HL-60/S4 treated with retinoic acid at 250 ng/mL for 4 days and 3 days (cell line): ENCODE measurements around the gene MPHOSPH10.
"Not testable (repeated sequence)": the region's sequence is repeated elsewhere in the genome, so short reads cannot be mapped to it uniquely, and the experiment has no call there.

Experiments
- in situ Hi-C: fragments of 300-500 bp; cut with MboI; formaldehyde crosslinking; loops from 2 replicates; pipeline ENCODE4 v1.7.0; 2022; ENCODE audit warnings: low sequenced_read_pairs

MPHOSPH10 gene

DNA sequence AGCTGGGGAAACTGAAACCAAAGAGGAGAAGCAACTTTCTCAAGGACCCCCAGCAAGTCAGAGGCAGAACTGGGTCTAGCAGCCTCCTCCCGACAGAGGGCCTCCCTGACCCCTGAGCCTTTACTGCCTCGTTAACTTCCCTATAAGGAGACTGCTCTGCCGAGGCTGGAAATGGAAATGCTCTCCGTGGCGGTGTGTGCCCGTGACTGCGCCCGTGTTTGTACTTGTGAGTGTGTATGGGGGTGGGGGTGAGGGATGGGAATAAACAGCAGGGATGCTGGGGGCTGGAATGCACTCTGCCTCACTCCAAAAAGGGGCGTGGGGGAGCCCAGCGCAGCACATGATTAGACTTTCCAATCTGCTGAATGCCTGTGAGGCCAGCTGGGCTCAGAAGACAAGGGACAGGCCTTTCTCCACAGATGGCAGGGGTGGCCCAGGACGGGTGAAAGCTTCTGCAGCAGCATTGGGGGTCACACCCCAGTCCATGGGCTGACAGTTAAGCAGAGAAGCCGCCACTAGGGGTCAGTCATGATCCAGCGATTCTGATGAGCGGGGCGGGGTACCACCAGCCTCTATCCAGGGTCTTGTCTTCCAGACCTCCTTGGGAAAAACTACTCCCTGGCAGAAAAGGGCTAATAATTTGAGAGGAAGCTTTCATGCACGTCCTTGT lies 26.8 kb downstream of the MPHOSPH10 start:
- in situ Hi-C loops: loop anchor here (25.0 kb wide), 1 partner anchor 355 kb away; no protein-coding TSS in a partner anchor

DNA sequence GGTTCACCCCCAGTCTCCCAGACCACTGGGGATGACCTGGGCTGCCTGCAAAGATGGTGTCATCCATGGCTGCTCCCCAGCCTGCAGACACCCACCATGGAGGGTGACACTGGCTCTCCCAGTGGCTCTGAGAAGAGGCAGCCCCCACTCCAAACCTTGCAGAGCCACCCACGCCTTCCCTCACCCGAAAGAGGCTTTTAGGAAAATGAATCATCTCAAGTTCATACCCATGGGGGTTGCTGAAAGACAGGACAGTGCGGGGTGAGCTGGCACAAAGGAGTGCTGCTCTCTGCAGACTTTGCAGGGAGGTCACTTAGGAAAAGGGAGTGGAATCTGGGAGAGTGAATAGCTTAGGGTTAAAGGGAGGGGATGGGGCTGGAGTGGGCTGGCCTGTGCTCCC lies 36.4 kb downstream of the MPHOSPH10 start:
- in situ Hi-C loops: loop anchor here (25.0 kb wide), 1 partner anchor 345 kb away; no protein-coding TSS in a partner anchor

DNA sequence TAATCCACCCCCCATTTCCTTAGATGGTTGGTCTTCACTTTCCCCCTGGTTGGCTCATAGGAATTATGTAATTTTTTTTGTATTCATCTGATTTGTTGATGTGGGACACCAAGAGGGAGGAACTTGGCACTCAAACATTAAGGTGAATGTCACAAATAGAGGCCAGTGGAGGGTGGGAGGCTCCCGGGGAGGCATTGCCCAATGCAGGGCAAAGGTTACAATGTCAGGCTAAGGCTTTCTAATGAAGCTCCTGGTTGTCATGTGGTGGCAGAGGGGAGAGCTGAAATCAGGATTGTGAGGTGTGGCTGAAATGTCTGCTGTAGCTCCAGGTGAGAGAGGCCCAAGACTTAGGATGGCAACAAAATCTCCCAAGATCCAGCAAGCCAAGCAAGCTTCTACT lies 42.7 kb downstream of the MPHOSPH10 start:
- in situ Hi-C loops: loop anchor here (25.0 kb wide), 1 partner anchor 339 kb away; no protein-coding TSS in a partner anchor

- in situ Hi-C loops: loop anchor here (25.0 kb wide), 1 partner anchor 338 kb away; no protein-coding TSS in a partner anchor
Measured at GRCh38 chr2:71174207-71174606, 43.8 kb downstream of the MPHOSPH10 start.

DNA sequence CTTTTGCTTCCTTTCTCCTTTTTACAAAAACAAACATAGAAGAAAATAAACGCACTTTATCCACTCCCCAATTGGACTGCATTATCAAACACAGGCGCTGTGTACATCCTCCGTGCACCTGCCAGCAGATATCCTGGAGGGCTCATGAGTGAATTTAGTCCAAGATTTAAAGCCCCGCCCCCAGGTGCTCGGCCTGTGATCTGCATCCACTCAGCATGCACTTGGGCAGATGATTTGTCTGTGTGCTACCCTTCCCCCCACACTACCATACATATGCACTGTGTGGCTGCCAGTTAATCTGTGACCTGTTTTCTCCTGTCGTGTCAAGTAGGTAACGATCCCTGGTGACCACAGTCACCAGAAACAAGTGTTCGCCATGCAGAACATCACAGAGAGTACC lies 48.4 kb downstream of the MPHOSPH10 start:
- in situ Hi-C loops: not testable (repeated sequence)

- in situ Hi-C loops: no loop called here
Measured at GRCh38 chr2:71181316-71181715, 50.9 kb downstream of the MPHOSPH10 start.

GRCh38 chr2:71183306-71184115 lies 53.1 kb downstream of the MPHOSPH10 start:
- in situ Hi-C loops: not testable (repeated sequence)

DNA sequence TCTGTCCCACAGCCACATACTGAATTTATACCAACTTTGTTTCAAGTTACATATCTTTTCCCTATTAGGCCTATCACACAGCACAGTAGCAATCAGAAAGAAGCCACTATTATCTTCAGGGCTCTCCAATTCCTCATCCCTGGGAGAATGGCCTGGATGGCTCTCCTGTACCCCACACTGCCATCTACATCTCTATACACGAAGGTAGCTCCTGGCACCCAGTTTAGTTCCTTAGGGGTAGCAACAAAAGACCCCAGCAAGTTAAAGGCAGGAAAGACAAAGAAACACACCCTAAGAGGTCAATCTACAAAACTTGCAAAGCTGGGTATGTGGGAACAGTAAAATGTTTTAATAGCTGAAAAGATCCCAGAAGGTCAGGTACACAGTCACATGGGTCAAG lies 56.5 kb downstream of the MPHOSPH10 start:
- in situ Hi-C loops: no loop called here

GRCh38 chr2:71187589-71187988 lies 57.2 kb downstream of the MPHOSPH10 start:
- in situ Hi-C loops: no loop called here

DNA sequence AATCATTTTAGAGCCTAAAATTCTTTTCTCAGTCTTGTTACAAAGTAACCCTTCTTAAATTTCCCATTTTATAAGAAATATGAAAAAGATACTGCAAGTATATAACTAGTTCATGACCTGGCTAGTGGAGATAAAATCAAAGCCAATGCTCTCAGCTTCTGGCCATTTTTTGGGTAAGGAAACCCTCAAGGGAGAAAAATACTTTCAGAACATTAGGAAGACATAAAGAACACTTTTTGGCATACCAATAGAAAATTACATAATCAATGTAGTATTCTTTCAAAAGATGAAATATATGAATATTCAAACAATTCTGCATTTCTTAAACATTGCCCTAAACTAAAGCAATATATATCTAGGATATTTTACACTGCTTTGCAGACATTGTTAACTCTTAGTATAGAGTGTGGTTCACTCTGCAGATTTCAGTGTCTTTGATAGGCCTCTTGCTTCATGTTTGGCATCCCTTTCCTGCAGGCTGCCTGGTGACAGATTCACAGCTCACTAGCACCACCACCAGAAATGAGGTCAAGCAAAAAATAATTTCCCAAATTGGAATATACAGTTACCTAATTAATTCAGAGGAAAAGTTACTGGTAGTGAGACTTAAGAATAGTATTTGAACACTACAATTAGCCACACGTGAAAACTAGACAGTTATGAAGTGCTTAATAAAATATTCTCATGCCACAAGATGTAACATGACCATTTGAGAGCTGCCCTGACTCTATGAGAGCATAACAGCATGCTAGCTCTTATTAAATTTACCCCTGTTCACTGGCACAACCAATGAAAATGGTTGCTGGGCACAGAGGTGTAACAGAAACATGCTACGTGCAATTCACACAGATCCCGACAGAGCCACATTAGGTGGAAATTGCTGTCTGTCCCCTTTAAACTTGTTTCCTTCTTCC lies 60.5 kb downstream of the MPHOSPH10 start:
- in situ Hi-C loops: no loop called here

DNA sequence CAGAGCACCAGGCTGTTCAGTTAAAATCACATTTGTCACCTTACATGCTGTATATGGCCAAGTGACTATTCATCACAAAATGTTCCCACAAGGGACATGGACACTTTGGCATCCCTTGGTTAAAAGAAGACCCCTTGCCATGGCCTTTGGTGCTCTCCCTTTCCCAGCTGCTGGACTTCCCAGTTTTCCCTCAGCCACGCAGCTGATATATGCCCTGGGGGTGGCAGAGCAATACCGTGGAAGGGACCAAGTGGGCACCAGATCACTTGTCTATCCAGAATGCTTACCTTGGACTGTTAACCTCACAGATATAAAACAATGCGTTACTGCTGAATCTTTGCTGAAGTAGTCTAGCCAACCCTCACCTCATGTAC lies 61.1 kb downstream of the MPHOSPH10 start:
- in situ Hi-C loops: no loop called here
